Measurements from ENCODE around the gene PRRG4. TPM values are rescaled to one million over a fixed set of nuclear protein-coding genes. Genes with fewer than 3 reads are reported as not detected.

PRRG4 gene
- total and polyA plus RNA-seq, 2 of the 13 experiments (the other 11 are each of a cell fraction or from before 2014, with no cell fraction given): 0.24 to 0.95 TPM

DNA sequence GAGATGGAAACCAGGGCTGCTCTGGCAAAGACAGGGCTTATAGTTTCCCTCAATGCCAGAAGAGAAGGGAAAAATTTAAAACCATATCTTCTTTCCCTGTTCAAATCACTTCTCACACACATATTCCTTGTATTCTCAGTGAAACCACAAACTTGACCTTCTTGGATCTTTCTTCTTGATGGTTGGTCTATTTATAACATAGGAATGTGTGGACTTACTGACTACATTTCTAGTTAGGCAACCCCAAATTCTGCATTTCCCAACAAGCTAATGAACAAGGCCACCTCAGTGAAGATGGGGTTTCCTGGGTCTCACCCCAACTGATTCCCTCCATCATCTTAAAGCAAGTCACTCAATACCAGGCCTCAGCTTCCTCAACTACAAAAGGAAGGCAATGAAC, 59.1 kb downstream of the PRRG4 start:
- Histone ChIP-seq H3K27me3 (ENCODE audit: control insufficient read depth in 1 of 2, insufficient read depth in 2 of 2, low read length in 2 of 2) (peaks cover 0 to 3% of the 10 kb centered on the region in 2 experiments; a peak in 1 of 5 replicates), H4K20me1 (ENCODE audit: insufficient read depth, low read length) (no peaks in the 10 kb centered on the region), H3K9me3 (ENCODE audit: low read length) (no peaks in the 10 kb centered on the region), H3K27ac (ENCODE audit: extremely low read length, insufficient read depth, low read length) (no peak overlapping the region), H3K4me2 (ENCODE audit: low read depth, low read length) (no peak overlapping the region), H3K9ac (ENCODE audit: insufficient read depth, low read depth, low read length) (no peak overlapping the region), H3K36me3 (replicated peaks in 1 of 2; ENCODE audit: control insufficient read depth in 1 of 2, insufficient read depth in 2 of 2, low read length in 2 of 2) (no peaks in the 10 kb centered on the region), H2AFZ (ENCODE audit: low read length) (no peak overlapping the region), H3K4me1 (ENCODE audit: insufficient read depth, low read length) (peaks cover 7% of the 10 kb centered on the region), H3K79me2 (ENCODE audit: insufficient read depth, low read length) (peaks cover 4% of the 10 kb centered on the region), H3K4me3 (replicated peaks in 1 of 3; ENCODE audit: insufficient read depth in 1 of 3, low read depth in 2 of 3, low read length in 3 of 3) (no peak overlapping the region)
- FAIRE-seq (no peak), DNase-seq (ENCODE audit: low spot score) (no peak), ATAC-seq (no peak)
- no peak for TF ChIP-seq NFKB2 (CRISPR knock-in tag; IDR thresholded peaks at IDR 0.05; ENCODE audit: borderline replicate concordance)
- no peak for TF ChIP-seq HNF4A (CRISPR knock-in tag; IDR thresholded peaks at IDR 0.05)
- no peak for TF ChIP-seq SRSF4 (IDR thresholded peaks at IDR 0.05; ENCODE audit: low read depth, low read length, poor library complexity, severe bottlenecking)
- TF ChIP-seq ZNF674 (CRISPR knock-in tag; IDR thresholded peaks at IDR 0.05; ENCODE audit: low read depth): no peak
- no peak for TF ChIP-seq ZNF558 (CRISPR knock-in tag; IDR thresholded peaks at IDR 0.05; ENCODE audit: borderline replicate concordance)
- TF ChIP-seq, protein P1, sequence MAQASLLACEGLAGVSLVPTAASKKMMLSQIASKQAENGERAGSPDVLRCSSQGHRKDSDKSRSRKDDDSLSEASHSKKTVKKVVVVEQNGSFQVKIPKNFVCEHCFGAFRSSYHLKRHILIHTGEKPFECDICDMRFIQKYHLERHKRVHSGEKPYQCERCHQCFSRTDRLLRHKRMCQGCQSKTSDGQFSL (CRISPR knock-in tag; IDR thresholded peaks at IDR 0.05): no peak
- TF ChIP-seq PRPF4 (IDR thresholded peaks at IDR 0.05; ENCODE audit: low read depth, low read length, poor library complexity, severe bottlenecking): no peak
- TF ChIP-seq SNRNP70 (IDR thresholded peaks at IDR 0.05; ENCODE audit: low read depth, low read length): no peak
- no TSS peak for BruUV-seq (replicated peaks)
- intact Hi-C loops (cut with micrococcal nuclease; ENCODE audit: unreplicated experiment): no loop called here
- in situ Hi-C loops (cut with HindIII; ENCODE audit: extremely low pct_ligation_motif_present, low pct_unique_long_range_greater_than_20kb): no loop called here
- ChIA-PET POLR2A (no interaction called here), CTCF (ENCODE audit: low intra/inter-chr PET ratio, low total read pairs) (no interaction called here)
